Measurements from ENCODE around the gene MORN5. TPM values are rescaled to one million over a fixed set of nuclear protein-coding genes. Genes with fewer than 3 reads are reported as not detected.
A peak's percentile ranks its signal among the peaks of the same experiment; 100 is the strongest.

Gene MORN5
- total RNA-seq, 1 experiment from 2014 or later: not detected

- peak; percentile 51 for DNase-seq (ENCODE audit: low read depth)
- in situ Hi-C loops (cut with HindIII; ENCODE audit: low pct_unique_long_range_greater_than_20kb, low sequenced_read_pairs): no loop called here
Measured at GRCh38 chr9:122122903-122123632, 36.6 kb upstream of the MORN5 start.

- in situ Hi-C loops (cut with HindIII; ENCODE audit: low pct_unique_long_range_greater_than_20kb, low sequenced_read_pairs): no loop called here
- DNase-seq (ENCODE audit: low read depth): no peak
Measured at GRCh38 chr9:122124048-122124447, 35.7 kb upstream of the MORN5 start.

DNA sequence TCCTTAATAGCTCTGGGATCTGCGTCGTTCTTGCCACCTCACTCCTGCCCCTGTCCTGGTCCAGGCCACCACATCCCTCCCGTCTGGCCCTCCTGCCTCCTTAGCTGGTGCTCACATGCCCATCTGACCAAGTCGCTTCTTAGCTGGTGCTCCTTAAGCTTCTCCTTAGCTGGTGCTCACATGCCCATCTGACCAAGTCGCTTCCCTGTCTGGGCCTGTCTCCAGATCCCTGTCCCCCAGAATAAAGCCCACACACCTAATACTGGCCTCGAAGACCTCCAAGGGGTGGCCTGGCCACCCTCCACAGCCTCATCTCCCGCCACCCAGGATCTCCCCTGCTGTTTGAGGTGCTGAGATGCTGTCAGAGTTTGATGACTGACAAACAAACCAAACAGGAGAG, 35.2 kb upstream of the MORN5 start:
- no peak for DNase-seq (ENCODE audit: low read depth)
- in situ Hi-C loops (cut with HindIII; ENCODE audit: low pct_unique_long_range_greater_than_20kb, low sequenced_read_pairs): no loop called here

DNA sequence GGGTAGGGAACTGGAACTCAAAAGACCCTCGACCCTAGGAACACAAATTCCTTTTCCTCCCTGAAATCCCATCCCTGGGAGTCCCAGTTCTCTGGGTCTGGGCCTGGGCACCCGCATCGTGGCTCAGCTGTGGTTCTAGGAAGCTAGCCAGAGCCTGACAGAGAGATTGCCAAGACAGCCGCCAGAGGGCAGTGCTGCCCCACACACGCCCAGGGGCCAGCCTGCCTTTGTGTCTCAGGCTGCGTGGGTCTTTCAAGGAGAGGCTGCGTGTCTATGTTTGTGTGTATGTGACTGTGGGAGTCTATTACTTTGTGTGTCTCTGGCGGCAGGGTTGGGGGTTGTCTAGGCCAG, 34.6 kb upstream of the MORN5 start:
- in situ Hi-C loops (cut with HindIII; ENCODE audit: low pct_unique_long_range_greater_than_20kb, low sequenced_read_pairs): no loop called here

DNA sequence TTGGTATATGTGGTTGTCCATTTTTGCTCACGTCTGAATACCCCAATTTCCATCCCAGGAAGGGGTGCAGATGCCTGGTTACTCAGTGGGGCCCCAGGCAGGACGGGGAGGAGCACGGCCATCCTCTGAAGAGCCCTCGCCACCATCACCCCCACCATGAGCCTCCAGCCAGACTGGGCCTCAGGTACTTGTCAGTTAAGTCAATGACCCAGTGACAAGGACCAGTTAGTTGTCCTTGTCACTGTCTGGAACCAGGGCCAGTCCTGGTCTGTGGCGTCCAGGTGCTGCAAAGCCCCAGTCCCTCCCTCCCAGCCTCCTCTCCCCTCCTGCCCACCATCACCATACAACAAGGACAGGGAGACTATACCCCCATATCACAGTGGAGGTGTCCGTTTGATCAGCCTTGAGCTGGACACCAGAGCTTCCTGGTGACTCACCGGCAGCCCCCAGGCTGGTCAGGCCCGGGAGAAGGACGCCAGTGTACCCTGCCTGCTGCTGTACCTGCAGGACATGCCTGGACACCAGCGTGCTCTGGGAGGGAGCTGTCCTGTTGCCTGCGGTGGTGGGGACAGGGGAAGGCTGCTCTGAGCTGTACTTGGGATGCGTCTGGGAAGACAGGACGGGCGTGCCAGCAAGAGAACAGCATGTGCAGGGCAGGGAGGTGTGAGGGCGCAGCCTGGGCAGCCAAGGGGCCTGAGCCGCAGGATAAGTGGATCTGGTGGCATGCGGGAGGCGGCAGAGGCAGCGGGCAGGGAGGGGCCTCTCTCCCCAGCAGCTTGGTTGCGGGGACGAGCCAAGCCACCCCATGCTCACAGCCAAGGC, 34.0 kb upstream of the MORN5 start:
- in situ Hi-C loops (cut with HindIII; ENCODE audit: low pct_unique_long_range_greater_than_20kb, low sequenced_read_pairs): no loop called here
- DNase-seq (ENCODE audit: low read depth): no peak

More for the DNA sequence above, 34.6 kb upstream of the MORN5 start:
- DNase-seq (ENCODE audit: low read depth): peak; percentile 49

GRCh38 chr9:122126331-122127261, 33.1 kb upstream of the MORN5 start:
- in situ Hi-C loops (cut with HindIII; ENCODE audit: low pct_unique_long_range_greater_than_20kb, low sequenced_read_pairs): no loop called here
- DNase-seq (ENCODE audit: low read depth): no peak

DNA sequence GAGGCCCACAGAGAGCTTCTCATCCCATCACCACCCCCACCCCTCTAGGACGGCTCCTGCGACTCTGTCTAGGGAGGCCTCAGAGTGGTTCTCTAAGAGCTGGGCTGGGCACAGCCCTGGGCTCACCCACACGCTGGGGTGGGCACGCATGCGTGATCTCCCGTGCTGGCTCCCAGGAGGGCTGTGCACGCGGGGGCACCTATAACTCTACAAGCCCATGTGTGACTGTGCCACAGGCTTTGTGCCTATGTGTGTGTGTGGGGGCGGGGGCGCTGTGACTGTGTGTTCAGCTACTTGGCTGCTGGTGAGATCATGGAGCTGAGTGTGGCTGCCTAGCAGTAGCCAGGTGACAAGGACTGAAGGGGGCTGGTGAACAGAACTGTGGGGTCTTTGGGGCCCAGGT, 32.3 kb upstream of the MORN5 start:
- DNase-seq (ENCODE audit: low read depth): no peak
- in situ Hi-C loops (cut with HindIII; ENCODE audit: low pct_unique_long_range_greater_than_20kb, low sequenced_read_pairs): no loop called here

GRCh38 chr9:122128007-122128968, 31.4 kb upstream of the MORN5 start:
- no peak for DNase-seq (ENCODE audit: low read depth)
- in situ Hi-C loops (cut with HindIII; ENCODE audit: low pct_unique_long_range_greater_than_20kb, low sequenced_read_pairs): no loop called here

GRCh38 chr9:122128969-122129343, 30.8 kb upstream of the MORN5 start:
- in situ Hi-C loops (cut with HindIII; ENCODE audit: low pct_unique_long_range_greater_than_20kb, low sequenced_read_pairs): no loop called here

GRCh38 chr9:122129969-122130368, 29.7 kb upstream of the MORN5 start:
- in situ Hi-C loops (cut with HindIII; ENCODE audit: low pct_unique_long_range_greater_than_20kb, low sequenced_read_pairs): no loop called here
- no peak for DNase-seq (ENCODE audit: low read depth)

More at GRCh38 chr9:122128969-122129343, 30.8 kb upstream of the MORN5 start:
- DNase-seq (ENCODE audit: low read depth): no peak

- in situ Hi-C loops (cut with HindIII; ENCODE audit: low pct_unique_long_range_greater_than_20kb, low sequenced_read_pairs): no loop called here
- no peak for DNase-seq (ENCODE audit: low read depth)
Measured at GRCh38 chr9:122130837-122131236, 28.9 kb upstream of the MORN5 start.

GRCh38 chr9:122131401-122132001, 28.2 kb upstream of the MORN5 start:
- DNase-seq (ENCODE audit: low read depth): no peak
- in situ Hi-C loops (cut with HindIII; ENCODE audit: low pct_unique_long_range_greater_than_20kb, low sequenced_read_pairs): no loop called here

- in situ Hi-C loops (cut with HindIII; ENCODE audit: low pct_unique_long_range_greater_than_20kb, low sequenced_read_pairs): no loop called here
- no peak for DNase-seq (ENCODE audit: low read depth)
Measured at GRCh38 chr9:122132539-122132938, 27.2 kb upstream of the MORN5 start.

GRCh38 chr9:122133263-122133983, 26.3 kb upstream of the MORN5 start:
- in situ Hi-C loops (cut with HindIII; ENCODE audit: low pct_unique_long_range_greater_than_20kb, low sequenced_read_pairs): no loop called here
- DNase-seq (ENCODE audit: low read depth): no peak

DNA sequence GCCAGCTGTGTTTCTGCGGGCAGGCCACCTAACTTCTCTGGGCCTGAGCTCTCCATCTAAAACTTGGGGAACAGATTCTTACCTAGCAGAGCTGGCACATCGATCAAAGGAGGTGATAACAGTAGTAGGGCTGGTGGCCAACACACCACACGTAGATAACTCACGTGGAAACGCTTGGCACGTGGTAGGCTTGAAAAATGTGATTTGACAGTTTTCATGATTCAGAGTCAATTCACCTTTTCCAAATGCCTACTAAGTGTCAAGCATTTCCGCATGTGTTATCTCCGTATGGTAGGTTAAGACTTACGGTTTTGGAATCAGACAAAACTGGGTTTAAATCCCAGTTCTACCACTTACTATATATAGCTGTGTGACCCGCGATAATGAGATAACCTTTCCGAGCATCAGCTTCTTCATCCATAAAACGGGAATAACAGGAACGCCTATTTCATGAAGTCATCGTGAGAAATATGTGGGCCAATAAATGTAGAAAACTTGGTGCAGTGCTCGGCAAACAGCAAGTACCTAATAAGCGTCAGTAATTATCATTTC, 25.6 kb upstream of the MORN5 start:
- no peak for DNase-seq (ENCODE audit: low read depth)
- in situ Hi-C loops (cut with HindIII; ENCODE audit: low pct_unique_long_range_greater_than_20kb, low sequenced_read_pairs): no loop called here

- in situ Hi-C loops (cut with HindIII; ENCODE audit: low pct_unique_long_range_greater_than_20kb, low sequenced_read_pairs): no loop called here
Measured at GRCh38 chr9:122134822-122135528, 24.7 kb upstream of the MORN5 start.

More at GRCh38 chr9:122134822-122135528, 24.7 kb upstream of the MORN5 start:
- no peak for DNase-seq (ENCODE audit: low read depth)
